IMR-90 (cell line): Measurements from ENCODE around the gene EPB41L5. TPM values are rescaled to one million over a fixed set of nuclear protein-coding genes. Genes with fewer than 3 reads are reported as not detected.

Experiments used
- ATAC-seq: fragments of 200-7000 bp; cut with Tn5 transposase; 2 replicates; pipeline ENCODE4 v1.9.1; 2020; ENCODE audit warnings: low read depth, mild to moderate bottlenecking, moderate library complexity
- BruUV-seq: library from RNA; stranded (reverse); fragments of 400-500 nt; replicated peaks from 2 replicates; lab custom pipeline; 2021; lab: Mats Ljungman, UMichigan
- CTCF ChIA-PET: fragments of 300-600 bp; formaldehyde crosslinking; extraction: SDS; loops from one replicate; lab custom pipeline; 2021; ENCODE audit warnings: antibody characterized with exemption; lab: Yijun Ruan, JAX
- POLR2A ChIA-PET: fragments of 300-600 bp; sonication (Branson Sonifier 250); formaldehyde crosslinking; loops from one replicate; lab custom pipeline; 2022; ENCODE audit warnings: antibody characterized with exemption; ENCODE audit not compliant: unreplicated experiment; lab: Charles Lee
- DNase-seq: peaks from one replicate; pipeline ENCODE4 v3.0.0; 2013
- H2AFZ ChIP-seq: replicated peaks from 2 replicates; pipeline ENCODE3; 2013; ENCODE audit warnings: low read length, mild to moderate bottlenecking; ENCODE audit not compliant: poor library complexity
- H2AK5ac ChIP-seq: 2 replicates; pipeline ENCODE4 v1.6.1; 2013; ENCODE audit warnings: low read depth, low read length, inconsistent platforms
- H2AK9ac ChIP-seq: replicated peaks from 2 replicates; pipeline ENCODE3; 2013; ENCODE audit warnings: mild to moderate bottlenecking, low read depth, low read length, moderate library complexity; ENCODE audit not compliant: poor library complexity
- H2BK120ac ChIP-seq: 2 replicates; pipeline ENCODE4 v1.6.1; 2013; ENCODE audit warnings: low read depth, low read length, inconsistent platforms
- H2BK15ac ChIP-seq: 3 replicates; pipeline ENCODE4 v1.6.1; 2013; ENCODE audit warnings: low read depth, low read length, inconsistent platforms
- H2BK20ac ChIP-seq: 2 replicates; pipeline ENCODE4 v1.6.1; 2013; ENCODE audit warnings: low read depth, mild to moderate bottlenecking, inconsistent platforms, low read length, moderate library complexity
- H2BK5ac ChIP-seq: 2 replicates; pipeline ENCODE4 v1.6.1; 2013; ENCODE audit warnings: mild to moderate bottlenecking, low read depth, low read length, inconsistent platforms; ENCODE audit not compliant: poor library complexity, severe bottlenecking
- H3K14ac ChIP-seq: replicated peaks from 2 replicates; pipeline ENCODE4 v1.6.1; 2013; ENCODE audit warnings: low read depth, low read length, inconsistent platforms
- H3K18ac ChIP-seq: 2 replicates; pipeline ENCODE4 v1.6.1; 2013; ENCODE audit warnings: low read depth, low read length, control low read depth
- H3K23ac ChIP-seq: 2 replicates; pipeline ENCODE4 v1.6.1; 2013; ENCODE audit warnings: low read depth, low read length, inconsistent platforms
- H3K27ac ChIP-seq: 2 replicates; pipeline ENCODE4 v1.5.1; 2013; ENCODE audit warnings: mild to moderate bottlenecking, control low read depth, low read length; ENCODE audit not compliant: insufficient read depth
- H3K27me3 ChIP-seq: 2 replicates; pipeline ENCODE4 v1.6.1; 2013; ENCODE audit warnings: low read length; ENCODE audit not compliant: control insufficient read depth, insufficient read depth
- H3K36me3 ChIP-seq: 2 replicates; pipeline ENCODE4 v1.6.1; 2013; ENCODE audit warnings: low read length, mixed read lengths; ENCODE audit not compliant: control insufficient read depth, insufficient read depth
- H3K4ac ChIP-seq: 2 replicates; pipeline ENCODE4 v1.6.1; 2013; ENCODE audit warnings: low read depth, low read length, inconsistent platforms
- H3K4me1 ChIP-seq: 2 replicates; pipeline ENCODE4 v1.6.1; 2013; ENCODE audit warnings: low read length, mixed read lengths; ENCODE audit not compliant: control insufficient read depth, insufficient read depth
- H3K4me2 ChIP-seq: 2 replicates; pipeline ENCODE4 v1.6.1; 2013; ENCODE audit warnings: low read depth, mild to moderate bottlenecking, control low read depth, low read length, moderate library complexity
- H3K4me3 ChIP-seq: 2 replicates; pipeline ENCODE4 v1.5.1; 2013; ENCODE audit warnings: low read depth, mild to moderate bottlenecking, control low read depth, low read length, moderate library complexity; ENCODE audit not compliant: insufficient read depth
- H3K56ac ChIP-seq: 2 replicates; pipeline ENCODE4 v1.6.1; 2013; ENCODE audit warnings: low read length, inconsistent platforms; ENCODE audit not compliant: insufficient read depth; ENCODE audit errors: extremely low read depth
- H3K79me1 ChIP-seq, 2 experiments: 2 replicates each; pipeline ENCODE4 v1.6.1; 2013; ENCODE audit warnings: low read length in 2 of 2, inconsistent platforms in 1 of 2, low read depth in 1 of 2
- H3K9ac ChIP-seq: 2 replicates; pipeline ENCODE4 v1.6.1; 2013; ENCODE audit warnings: low read depth, low read length, control low read depth
- H3K9me1 ChIP-seq: 2 replicates; pipeline ENCODE4 v1.6.1; 2013; ENCODE audit warnings: low read length, inconsistent platforms; ENCODE audit not compliant: insufficient read depth
- H3K9me3 ChIP-seq: 2 replicates; pipeline ENCODE4 v1.6.1; 2013; ENCODE audit warnings: low read length; ENCODE audit not compliant: control insufficient read depth, insufficient read depth
- H4K20me1 ChIP-seq: 2 replicates; pipeline ENCODE4 v1.6.1; 2013; ENCODE audit warnings: low read length, inconsistent platforms; ENCODE audit not compliant: insufficient read depth
- H4K5ac ChIP-seq: 2 replicates; pipeline ENCODE4 v1.6.1; 2013; ENCODE audit warnings: mild to moderate bottlenecking, low read depth, low read length, control low read depth
- H4K8ac ChIP-seq, 2 experiments: 2 replicates each; pipeline ENCODE4 v1.6.1; 2013; ENCODE audit warnings: low read depth in 2 of 2, low read length in 2 of 2, control low read depth in 1 of 2, inconsistent platforms in 1 of 2
- H4K91ac ChIP-seq: 2 replicates; pipeline ENCODE4 v1.6.1; 2013; ENCODE audit warnings: low read depth, low read length, inconsistent platforms; ENCODE audit not compliant: insufficient read depth
- BHLHE40 ChIP-seq: fragments of 150-350 bp; IDR thresholded peaks from 2 replicates; pipeline ENCODE4 v1.6.1; 2016; ENCODE audit warnings: mild to moderate bottlenecking, low read depth, low read length
- CEBPB ChIP-seq: IDR thresholded peaks from 2 replicates; pipeline ENCODE4 v1.6.1; 2012; ENCODE audit warnings: low read depth, low read length, improper control_type of control experiment
- CHD1 ChIP-seq: IDR thresholded peaks from 2 replicates; pipeline ENCODE4 v1.6.1; 2012; ENCODE audit warnings: low read depth, low read length, improper control_type of control experiment
- CTCF ChIP-seq: conservative IDR thresholded peaks from 2 replicates; pipeline ENCODE4 v1.5.1; 2012; ENCODE audit warnings: mild to moderate bottlenecking, low read depth, low read length, improper control_type of control experiment
- ELK1 ChIP-seq: fragments of 150-350 bp; IDR thresholded peaks from 2 replicates; pipeline ENCODE4 v1.6.1; 2016; ENCODE audit warnings: low read depth, mild to moderate bottlenecking, low read length, moderate library complexity, borderline replicate concordance
- FOS ChIP-seq: fragments of 150-350 bp; IDR thresholded peaks from 2 replicates; pipeline ENCODE4 v1.6.1; 2016; ENCODE audit warnings: low read depth, low read length
- MAFK ChIP-seq: IDR thresholded peaks from 2 replicates; pipeline ENCODE4 v1.6.1; 2012; ENCODE audit warnings: low read depth, low read length, improper control_type of control experiment
- MAZ ChIP-seq: IDR thresholded peaks from 2 replicates; pipeline ENCODE4 v1.6.1; 2012; ENCODE audit warnings: low read depth, mild to moderate bottlenecking, low read length, improper control_type of control experiment, moderate library complexity, borderline replicate concordance
- MXI1 ChIP-seq: IDR thresholded peaks from 2 replicates; pipeline ENCODE4 v1.6.1; 2012; ENCODE audit warnings: low read depth, mild to moderate bottlenecking, low read length, moderate library complexity, borderline replicate concordance
- NFE2L2 ChIP-seq: fragments of 150-350 bp; IDR thresholded peaks from 2 replicates; pipeline ENCODE4 v1.6.1; 2016; ENCODE audit warnings: low read depth, mild to moderate bottlenecking, low read length
- POLR2A ChIP-seq: IDR thresholded peaks from 2 replicates; pipeline ENCODE4 v1.6.1; 2012; ENCODE audit warnings: mild to moderate bottlenecking, low read depth, low read length
- RAD21 ChIP-seq: IDR thresholded peaks from 2 replicates; pipeline ENCODE4 v1.6.1; 2012; ENCODE audit warnings: low read length, improper control_type of control experiment
- RCOR1 ChIP-seq: IDR thresholded peaks from 2 replicates; pipeline ENCODE4 v1.6.1; 2012; ENCODE audit warnings: mild to moderate bottlenecking, low read length, improper control_type of control experiment; ENCODE audit not compliant: insufficient replicate concordance
- RFX5 ChIP-seq: IDR thresholded peaks from 2 replicates; pipeline ENCODE4 v1.8.0; 2012; ENCODE audit warnings: low read depth, mild to moderate bottlenecking, low read length, moderate library complexity
- SMC3 ChIP-seq: fragments of 150-350 bp; IDR thresholded peaks from 2 replicates; pipeline ENCODE4 v1.6.1; 2016; ENCODE audit warnings: low read depth, mild to moderate bottlenecking, antibody characterized with exemption, low read length, moderate library complexity
- USF2 ChIP-seq: fragments of 150-350 bp; IDR thresholded peaks from 2 replicates; pipeline ENCODE4 v1.6.1; 2017; ENCODE audit warnings: mild to moderate bottlenecking, antibody characterized with exemption, low read length, low read depth
- WGBS, 2 experiments: methylation state at CpG; one replicate each; pipeline versions ENCODE4 v1.1.5 to v1.1.7; 2013; ENCODE audit warnings: missing lambda C conversion rate in 2 of 2; ENCODE audit not compliant: insufficient read length in 1 of 2; ENCODE audit errors: extremely low coverage in 2 of 2; 5-methylcytosine and 5-hydroxymethylcytosine counted together
- dilution Hi-C: fragments of 300-500 bp; cut with HindIII; formaldehyde crosslinking; loops from one replicate; pipeline ENCODE4 v1.14.3; 2018; ENCODE audit warnings: low sequenced_read_pairs; ENCODE audit not compliant: unreplicated experiment
- in situ Hi-C: fragments of 300-500 bp; cut with MboI; formaldehyde crosslinking; loops from 3 replicates; pipeline ENCODE4 v1.14.3; 2019; ENCODE audit warnings: low sequenced_read_pairs, inconsistent platforms, mixed read lengths
- intact Hi-C: fragments of 100-400 bp; cut with micrococcal nuclease; formaldehyde crosslinking; loops from 2 replicates; pipeline ENCODE4 v1.10.0; 2022
- polyA plus RNA-seq, 3 experiments: library from polyadenylated mRNA; depleted of rRNA; stranded (reverse); fragments of >200 nt; gene quantifications; 2 replicates each; pipeline ENCODE4 v1.2.3, GENCODE V29; 2012; ENCODE audit warnings: low replicate concordance in 1 of 3
- total RNA-seq: library from RNA; depleted of rRNA; stranded (reverse); fragments of >200 nt; gene quantifications from 2 replicates; pipeline ENCODE4 v1.2.3, GENCODE V29; 2012

Gene EPB41L5
- total and polyA plus RNA-seq, 2 of the 4 experiments (the other 2 are of a cell fraction) = 5.1 to 10.6 TPM

- no peak for ATAC-seq
These were observed 6.9 kb upstream of the EPB41L5 start for GRCh38 chr2:120005834-120006521.

More at GRCh38 chr2:120005834-120006521, 6.9 kb upstream of the EPB41L5 start:
- Histone ChIP-seq H2BK20ac (no peak overlapping the region), H3K27me3 (no peaks in the 10 kb centered on the region), H3K18ac (no peak overlapping the region), H3K9ac (no peak overlapping the region), H4K20me1 (no peaks in the 10 kb centered on the region), H4K91ac (no peak overlapping the region), H4K8ac (no peak overlapping the region), H3K4me2 (no peak overlapping the region), H3K4me1 (no peaks in the 10 kb centered on the region), H3K14ac (no peak overlapping the region), H3K4me3 (no peak overlapping the region), H2BK120ac (no peak overlapping the region), H3K56ac (no peak overlapping the region), H3K23ac (no peak overlapping the region), H3K9me3 (no peaks in the 10 kb centered on the region), H3K27ac (no peak overlapping the region), H2AK5ac (no peak overlapping the region), H4K5ac (no peak overlapping the region), H3K9me1 (no peaks in the 10 kb centered on the region), H3K36me3 (no peaks in the 10 kb centered on the region), H3K79me1 (no peaks in the 10 kb centered on the region), H3K4ac (no peak overlapping the region), H2AFZ (no peak overlapping the region), H2AK9ac (no peak overlapping the region), H2BK15ac (no peak overlapping the region), H2BK5ac (no peak overlapping the region)
- WGBS, 2 experiments = 97% methylated on average over 5 of the region's 11 CpGs; no CpG with 5 or more reads in 1 of the 2 experiments
- in situ Hi-C loops = no loop called here
- intact Hi-C loops = no loop called here
- dilution Hi-C loops = no loop called here
- BruUV-seq = no TSS peak
- ChIA-PET CTCF (no interaction called here), POLR2A (no interaction called here)
- no peak for TF ChIP-seq POLR2A
- no peak for TF ChIP-seq SMC3
- TF ChIP-seq NFE2L2 = no peak
- no peak for TF ChIP-seq CEBPB
- TF ChIP-seq FOS = no peak
- TF ChIP-seq BHLHE40 = no peak
- no peak for TF ChIP-seq CTCF
- no peak for TF ChIP-seq MAZ
- no peak for TF ChIP-seq RCOR1
- TF ChIP-seq MXI1 = no peak
- no peak for TF ChIP-seq ELK1
- no peak for TF ChIP-seq RAD21
- TF ChIP-seq USF2 = no peak
- no peak for TF ChIP-seq CHD1
- TF ChIP-seq MAFK = no peak
- no peak for TF ChIP-seq RFX5
- no peak for DNase-seq
